ENCODE results near the gene ARHGEF28. TPM values are rescaled to one million over a fixed set of nuclear protein-coding genes. Genes with fewer than 3 reads are reported as not detected.
A peak's percentile ranks its signal among the peaks of the same experiment; 100 is the strongest.

ARHGEF28 gene
- total RNA-seq, 1 donor from 2014 or later, result 66.1 TPM

DNA sequence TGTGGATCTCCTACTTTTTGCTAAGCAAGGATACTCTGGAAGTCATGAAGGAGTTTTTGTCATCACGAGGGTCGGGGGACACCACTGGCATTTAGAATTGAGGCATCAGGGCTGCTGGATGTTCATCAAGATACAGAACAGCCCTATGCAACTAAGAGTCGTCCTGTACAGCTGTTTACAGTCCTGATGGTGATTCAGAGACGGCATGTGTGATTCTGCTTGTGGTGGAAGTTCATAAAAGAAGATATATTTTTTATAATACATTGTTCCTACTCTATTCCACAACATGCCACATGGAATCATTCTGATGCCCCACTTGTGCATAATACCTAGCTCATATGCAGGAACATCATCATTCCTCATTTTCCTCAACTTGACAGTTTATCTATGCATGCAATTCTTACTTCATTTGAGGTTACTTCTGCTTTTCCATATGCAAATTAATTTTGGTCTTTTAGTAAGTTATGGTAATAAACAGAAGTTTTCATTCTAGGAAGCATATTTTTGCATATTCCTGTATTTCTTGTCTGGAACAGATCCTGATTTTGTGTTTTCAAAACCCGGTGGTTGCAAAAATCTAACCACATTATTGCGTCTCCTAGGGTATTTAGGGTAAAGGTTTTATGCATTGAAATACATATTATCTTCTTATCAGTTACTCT is 155.2 kb downstream of the ARHGEF28 start:
- Histone ChIP-seq H3K27me3 (ENCODE audit: control insufficient read depth, insufficient read depth, low read length) (no peaks in the 10 kb centered on the region), H3K36me3 (ENCODE audit: control insufficient read depth, insufficient read depth, low read length) (peaks cover 2% of the 10 kb centered on the region), H3K4me3 (ENCODE audit: low read depth, low read length) (no peak overlapping the region)
- TF ChIP-seq CTCF (IDR thresholded peaks at IDR 0.05; ENCODE audit: insufficient read depth, low read length, poor library complexity, severe bottlenecking), result no peak
- no peak for DNase-seq (ENCODE audit: low read depth)

DNA sequence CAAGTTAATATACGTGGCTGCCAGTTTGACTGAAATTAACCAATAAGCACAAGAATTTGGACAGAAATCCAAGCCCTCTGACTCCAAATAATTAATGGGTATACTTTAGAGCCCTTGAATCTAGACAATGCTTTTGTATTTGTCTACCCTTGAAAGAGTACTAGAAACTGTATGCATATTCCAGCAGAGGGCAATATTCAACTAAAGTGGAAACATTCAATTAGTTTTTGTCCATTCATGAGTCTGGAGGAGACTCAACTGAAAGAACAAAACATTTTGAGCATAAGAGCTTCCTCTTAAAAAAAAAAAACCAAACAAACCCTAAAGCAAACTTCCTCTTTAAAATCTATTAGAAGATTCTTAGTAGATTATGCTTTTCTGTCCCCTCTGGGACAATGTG is 157.8 kb downstream of the ARHGEF28 start:
- no peak for DNase-seq (ENCODE audit: low read depth)
- H3K27me3 ChIP-seq (ENCODE audit: control insufficient read depth, insufficient read depth, low read length), result no peaks in the 10 kb centered on the region
- no peak overlapping the region for H3K4me3 ChIP-seq (ENCODE audit: low read depth, low read length)
- peak; percentile 48 for TF ChIP-seq CTCF (IDR thresholded peaks at IDR 0.05; ENCODE audit: insufficient read depth, low read length, poor library complexity, severe bottlenecking)
- H3K36me3 ChIP-seq (ENCODE audit: control insufficient read depth, insufficient read depth, low read length), result peaks cover 2% of the 10 kb centered on the region

DNA sequence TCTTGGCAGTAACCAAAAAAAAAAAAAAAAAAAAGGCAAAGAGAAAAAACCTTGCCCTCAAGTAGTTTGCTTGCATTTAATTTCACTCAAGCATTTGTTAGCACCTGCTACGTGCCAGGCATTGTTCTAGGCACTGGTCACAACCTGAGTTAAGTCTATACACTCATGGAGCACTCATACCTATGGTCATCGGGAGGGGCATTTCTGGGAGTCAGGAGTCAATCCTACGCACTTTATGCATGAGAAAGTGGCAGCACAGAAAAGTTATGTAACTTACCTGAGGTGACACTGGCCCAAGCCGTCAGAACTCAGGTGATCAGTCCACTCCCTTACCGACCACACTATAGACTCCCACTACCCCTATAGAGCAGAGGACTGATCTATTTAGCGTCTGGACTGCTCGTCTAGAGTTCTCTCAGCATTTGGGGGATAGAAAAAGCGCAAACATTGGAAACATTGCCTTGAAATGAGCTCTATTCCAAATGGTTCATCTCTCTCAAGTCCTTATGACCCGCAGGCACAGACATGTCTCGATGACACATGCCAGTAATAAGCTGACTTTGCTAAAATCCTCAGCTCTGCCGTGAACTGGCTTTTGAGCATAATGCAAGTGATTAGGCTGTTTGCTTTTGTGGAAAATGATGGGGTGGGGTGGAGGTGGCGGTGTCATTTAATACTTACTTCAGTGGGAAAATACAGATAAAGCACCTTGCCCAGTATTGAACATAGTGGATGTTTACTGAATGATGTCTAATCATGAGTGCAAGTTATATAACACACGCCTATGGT is 160.2 kb downstream of the ARHGEF28 start:
- no peak for DNase-seq (ENCODE audit: low read depth)
- Histone ChIP-seq H3K4me3 (ENCODE audit: low read depth, low read length) (no peak overlapping the region), H3K36me3 (ENCODE audit: control insufficient read depth, insufficient read depth, low read length) (no peaks in the 10 kb centered on the region), H3K27me3 (ENCODE audit: control insufficient read depth, insufficient read depth, low read length) (no peaks in the 10 kb centered on the region)
- no peak for TF ChIP-seq CTCF (IDR thresholded peaks at IDR 0.05; ENCODE audit: insufficient read depth, low read length, poor library complexity, severe bottlenecking)

DNA sequence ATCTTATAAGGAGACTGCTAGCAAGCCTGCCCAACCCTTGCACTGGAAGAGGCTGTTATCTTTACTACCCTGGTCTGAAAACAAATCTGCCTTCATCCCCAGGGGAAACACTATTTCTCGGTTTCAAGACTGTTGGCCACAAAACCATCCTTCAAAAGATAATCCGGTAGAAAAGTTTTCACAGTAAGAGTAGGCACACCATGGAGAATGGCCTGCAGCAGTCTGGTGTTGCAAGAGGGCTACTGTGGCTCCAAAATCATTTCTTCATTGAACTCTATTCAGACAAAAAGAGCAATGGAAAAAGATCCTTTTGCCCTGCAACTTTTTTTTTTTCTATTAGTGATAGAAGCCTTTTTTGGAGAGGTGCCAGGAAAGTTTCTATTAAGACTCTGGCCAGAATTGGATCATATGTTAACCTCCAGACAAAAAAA is 163.9 kb downstream of the ARHGEF28 start:
- no peak overlapping the region for H3K4me3 ChIP-seq (ENCODE audit: low read depth, low read length)
- H3K27me3 ChIP-seq (ENCODE audit: control insufficient read depth, insufficient read depth, low read length), result no peaks in the 10 kb centered on the region
- H3K36me3 ChIP-seq (ENCODE audit: control insufficient read depth, insufficient read depth, low read length), result no peaks in the 10 kb centered on the region
- no peak for TF ChIP-seq CTCF (IDR thresholded peaks at IDR 0.05; ENCODE audit: insufficient read depth, low read length, poor library complexity, severe bottlenecking)
- no peak for DNase-seq (ENCODE audit: low read depth)

DNA sequence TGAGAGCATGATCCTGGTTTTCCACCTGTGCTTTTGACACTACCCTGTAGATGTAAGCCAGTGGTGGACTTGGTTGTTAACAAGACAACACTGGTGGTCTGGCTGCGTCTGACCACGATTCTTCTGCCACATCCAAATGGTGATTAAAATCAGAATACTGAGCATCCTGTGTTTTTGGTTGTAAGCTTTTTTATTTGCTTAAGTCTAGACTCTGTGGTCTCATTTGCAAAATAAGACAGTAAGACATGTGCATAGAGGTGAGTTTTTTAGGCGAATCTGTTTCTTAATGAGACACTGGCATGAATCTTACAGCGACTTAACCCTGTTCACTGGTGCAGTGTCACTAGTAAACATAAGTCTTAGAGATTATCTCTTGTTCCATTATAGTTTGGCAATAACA is 165.4 kb downstream of the ARHGEF28 start:
- H3K4me3 ChIP-seq (ENCODE audit: low read depth, low read length), result no peak overlapping the region
- no peak for TF ChIP-seq CTCF (IDR thresholded peaks at IDR 0.05; ENCODE audit: insufficient read depth, low read length, poor library complexity, severe bottlenecking)
- no peaks in the 10 kb centered on the region for H3K27me3 ChIP-seq (ENCODE audit: control insufficient read depth, insufficient read depth, low read length)
- peaks cover 2% of the 10 kb centered on the region for H3K36me3 ChIP-seq (ENCODE audit: control insufficient read depth, insufficient read depth, low read length)
- no peak for DNase-seq (ENCODE audit: low read depth)

Data from kidney epithelial cell (primary cell).